HepG2 (cell line): ENCODE results near the gene CBLN1. TPM values are rescaled to one million over a fixed set of nuclear protein-coding genes. Genes with fewer than 3 reads are reported as not detected.

ENCODE experiments used
- ATAC-seq: fragments of 200-7000 bp; cut with Tn5 transposase; 3 replicates; pipeline ENCODE4 v1.9.1; 2020; ENCODE audit warnings: mild to moderate bottlenecking, moderate library complexity
- BruUV-seq: library from RNA; stranded (reverse); fragments of 400-500 nt; replicated peaks from 2 replicates; lab custom pipeline; 2021; lab: Mats Ljungman, UMichigan
- CTCF ChIA-PET: fragments of 300-600 bp; formaldehyde crosslinking; extraction: SDS; loops from one replicate; lab custom pipeline; 2021; ENCODE audit warnings: low total read pairs, inconsistent platforms, low intra/inter-chr PET ratio; lab: Yijun Ruan, JAX
- POLR2A ChIA-PET: fragments of 350-600 bp; sonication (Branson Sonifier 250); formaldehyde crosslinking; loops from one replicate; lab custom pipeline; 2020; ENCODE audit warnings: antibody characterized with exemption, inconsistent platforms; lab: Yijun Ruan, JAX
- DNase-seq: peaks from one replicate; pipeline ENCODE4 v3.0.0-alpha.2; 2015; ENCODE audit warnings: low spot score
- FAIRE-seq: peaks from 3 replicates; lab custom pipeline; 2011; peaks lifted over from hg19 to GRCh38; lab: Jason Lieb, UNC
- H2AFZ ChIP-seq: one replicate; pipeline ENCODE4 v1.6.1; 2011; ENCODE audit warnings: low read length, inconsistent platforms
- H3K27ac ChIP-seq: fragments of 300-600 bp; 3 replicates; pipeline ENCODE4 v1.8.0; 2011; ENCODE audit warnings: mixed run types, mild to moderate bottlenecking, mixed read lengths, low read length, inconsistent platforms; ENCODE audit not compliant: insufficient read depth; ENCODE audit errors: extremely low read length
- H3K27me3 ChIP-seq, 2 experiments: fragments of 200-600 bp in 1 of 2; 2 replicates in 1 of 2; 3 replicates in 1 of 2; pipeline versions ENCODE4 v1.6.0 to v1.8.0; 2011; ENCODE audit warnings: low read length in 2 of 2, mild to moderate bottlenecking in 2 of 2, moderate library complexity in 2 of 2, inconsistent platforms in 1 of 2; ENCODE audit not compliant: insufficient read depth in 2 of 2, control insufficient read depth in 1 of 2
- H3K36me3 ChIP-seq, 2 experiments: fragments of 200-600 bp in 1 of 2; replicated peaks in 1 of 2; 2 replicates in 1 of 2; 3 replicates in 1 of 2; pipeline versions ENCODE4 v1.5.1 to v1.8.0; 2011; ENCODE audit warnings: low read length in 2 of 2, inconsistent platforms in 1 of 2; ENCODE audit not compliant: insufficient read depth in 2 of 2, control insufficient read depth in 1 of 2
- H3K4me1 ChIP-seq: 2 replicates; pipeline ENCODE4 v1.5.1; 2012; ENCODE audit warnings: low read length, inconsistent platforms; ENCODE audit not compliant: insufficient read depth
- H3K4me2 ChIP-seq: 2 replicates; pipeline ENCODE4 v1.6.0; 2011; ENCODE audit warnings: low read depth, low read length, inconsistent platforms
- H3K4me3 ChIP-seq, 3 experiments: fragments of 200-600 bp in 1 of 3; sonication (generic), shearing (Covaris generic) in 1 of 3; replicated peaks in 1 of 3; 2 replicates each; pipeline ENCODE4 v1.5.1; 2011 to 2016; ENCODE audit warnings: low read length in 3 of 3, inconsistent platforms in 2 of 3, low read depth in 2 of 3, mild to moderate bottlenecking in 2 of 3, control low read depth in 1 of 3, mixed read lengths in 1 of 3; ENCODE audit not compliant: insufficient read depth in 1 of 3
- H3K79me2 ChIP-seq: one replicate; pipeline ENCODE4 v1.6.1; 2011; ENCODE audit warnings: low read length, inconsistent platforms; ENCODE audit not compliant: insufficient read depth
- H3K9ac ChIP-seq: 2 replicates; pipeline ENCODE4 v1.6.0; 2011; ENCODE audit warnings: mild to moderate bottlenecking, low read depth, low read length, inconsistent platforms; ENCODE audit not compliant: insufficient read depth
- H3K9me3 ChIP-seq: 2 replicates; pipeline ENCODE4 v1.5.1; 2012; ENCODE audit warnings: mild to moderate bottlenecking, low read length
- H4K20me1 ChIP-seq: 2 replicates; pipeline ENCODE4 v1.6.0; 2011; ENCODE audit warnings: inconsistent platforms, mild to moderate bottlenecking, low read length, moderate library complexity; ENCODE audit not compliant: insufficient read depth
- CBX2 ChIP-seq, 2 experiments: fragments of 200-600 bp in 1 of 2; sonication (generic); formaldehyde crosslinking in 1 of 2; IDR thresholded peaks; 2 replicates each; pipeline versions ENCODE4 v1.7.0 to v1.8.1; 2018 to 2022; ENCODE audit warnings: low read depth in 2 of 2, low read length in 1 of 2, mild to moderate bottlenecking in 1 of 2, missing genetic modification reagents in 1 of 2
- CBX5 ChIP-seq: sonication (generic); formaldehyde crosslinking; IDR thresholded peaks from 2 replicates; pipeline ENCODE4 v1.4.0; 2020; ENCODE audit warnings: missing genetic modification reagents, borderline replicate concordance
- ELF3 ChIP-seq: IDR thresholded peaks from 2 replicates; pipeline ENCODE4 v1.6.1; 2016; ENCODE audit warnings: missing genetic modification reagents, missing compliant biosample characterization
- ELF4 ChIP-seq: sonication (generic); formaldehyde crosslinking; IDR thresholded peaks from 2 replicates; pipeline ENCODE4 v1.5.0; 2020; ENCODE audit warnings: missing genetic modification reagents, mild to moderate bottlenecking, moderate library complexity, borderline replicate concordance
- GLMP ChIP-seq: sonication (generic); formaldehyde crosslinking; IDR thresholded peaks from 2 replicates; pipeline ENCODE4 v1.9.0; 2021; ENCODE audit warnings: missing genetic modification reagents, mild to moderate bottlenecking, borderline replicate concordance
- MLLT10 ChIP-seq: sonication (generic); formaldehyde crosslinking; IDR thresholded peaks from 2 replicates; pipeline ENCODE4 v1.4.0; 2020; ENCODE audit warnings: missing genetic modification reagents
- POGZ ChIP-seq: sonication (generic); formaldehyde crosslinking; IDR thresholded peaks from 2 replicates; pipeline ENCODE4 v1.4.0; 2020; ENCODE audit warnings: mild to moderate bottlenecking, missing genetic modification reagents
- SNAPC4 ChIP-seq: sonication (generic); formaldehyde crosslinking; IDR thresholded peaks from 2 replicates; pipeline ENCODE4 v1.4.0; 2020; ENCODE audit warnings: mild to moderate bottlenecking, missing genetic modification reagents
- SRSF4 ChIP-seq: fragments of 200-400 bp; formaldehyde crosslinking; IDR thresholded peaks from one replicate; pipeline ENCODE4 v1.6.1; 2018; ENCODE audit warnings: mild to moderate bottlenecking, low read depth, low read length, moderate library complexity; ENCODE audit not compliant: poor library complexity, severe bottlenecking
- ZKSCAN5 ChIP-seq: sonication (generic); formaldehyde crosslinking; IDR thresholded peaks from 2 replicates; pipeline ENCODE4 v1.5.1; 2020; ENCODE audit warnings: mild to moderate bottlenecking, missing genetic modification reagents
- ZNF343 ChIP-seq: sonication (generic); formaldehyde crosslinking; IDR thresholded peaks from 2 replicates; pipeline ENCODE4 v1.4.0; 2020; ENCODE audit warnings: mild to moderate bottlenecking, missing genetic modification reagents
- WGBS: methylation state at CpG from one replicate; pipeline ENCODE4 v1.1.6; 2017; ENCODE audit warnings: low lambda C conversion rate; 5-methylcytosine and 5-hydroxymethylcytosine counted together
- in situ Hi-C: cut with HindIII; loops from 2 replicates; pipeline ENCODE4 v1.10.0; 2017; ENCODE audit warnings: low pct_unique_long_range_greater_than_20kb; ENCODE audit not compliant: extremely low pct_ligation_motif_present
- intact Hi-C: fragments of 100-400 bp; cut with micrococcal nuclease; formaldehyde crosslinking; loops from one replicate; pipeline ENCODE4 v1.10.0; 2022; ENCODE audit not compliant: unreplicated experiment
- polyA plus RNA-seq, 8 experiments: library from polyadenylated mRNA; depleted of rRNA in 3 of 8; stranded (reverse) in 7 of 8; unstranded in 1 of 8; fragments of >200 nt; fragmentation: Illumina TruSeq in 4 of 8; extraction: Trizol in 4 of 8; gene quantifications; 2 replicates each; pipeline versions ENCODE4 v1.2.1 to v1.2.3, GENCODE V29; 2011 to 2016; ENCODE audit warnings: low read depth in 4 of 8, missing spikeins in 1 of 8, mixed read lengths in 1 of 8; ENCODE audit not compliant: insufficient read depth in 1 of 8
- total RNA-seq, 5 experiments: library from RNA; depleted of rRNA; stranded (reverse); fragments of >200 nt; fragmentation: Illumina TruSeq; extraction: Trizol; gene quantifications; 2 replicates each; pipeline ENCODE4 v1.2.3, GENCODE V29; 2016; ENCODE audit warnings: low read depth in 1 of 5

Gene CBLN1
- total and polyA plus RNA-seq, 2 of the 13 experiments (the other 11 are each of a cell fraction or from before 2014, with no cell fraction given), result not detected

- Histone ChIP-seq H4K20me1 (no peaks in the 10 kb centered on the region), H3K9me3 (no peaks in the 10 kb centered on the region), H3K36me3 (no peaks in the 10 kb centered on the region), H3K4me3 (no peak overlapping the region), H3K79me2 (no peaks in the 10 kb centered on the region), H2AFZ (no peak overlapping the region), H3K4me1 (no peaks in the 10 kb centered on the region), H3K27me3 (peaks cover 7 to 77% of the 10 kb centered on the region in 2 experiments; a peak in 4 of 5 replicates), H3K4me2 (no peak overlapping the region), H3K27ac (no peak overlapping the region), H3K9ac (no peak overlapping the region)
- in situ Hi-C loops (no loop called here), intact Hi-C loops (no loop called here)
- POLR2A ChIA-PET, result no interaction called here
- BruUV-seq, result no TSS peak
- CTCF ChIA-PET, result no interaction called here
- no peak for FAIRE-seq
- no peak for ATAC-seq
- WGBS, result 36% methylated on average over 25 of the region's 37 CpGs
- TF ChIP-seq ELF3 (no peak), GLMP (CRISPR knock-in tag) (no peak), CBX2 (IDR thresholded peaks at IDR 0.05; ENCODE audit: low read depth, low read length) (no peak), CBX2 (CRISPR knock-in tag; IDR thresholded peaks at IDR 0.05; ENCODE audit: low read depth) (no peak), ZKSCAN5 (CRISPR knock-in tag) (no peak), ELF4 (CRISPR knock-in tag) (no peak), SNAPC4 (CRISPR knock-in tag) (no peak), SRSF4 (no peak), POGZ (CRISPR knock-in tag) (no peak), ZNF343 (CRISPR knock-in tag) (no peak), MLLT10 (no peak), CBX5 (CRISPR knock-in tag) (no peak)
- DNase-seq, result no peak
These were observed 732 bp downstream of the CBLN1 start for GRCh38 chr16:49280841-49281371.
